HG02759 (cell line): Measurements from ENCODE around the gene SUSD4.

Source experiments
- ATAC-seq: cut with Tn5 transposase; IDR thresholded peaks from one replicate; pipeline ENCODE4 v1.9.1; 2021; ENCODE audit warnings: mild to moderate bottlenecking, moderate library complexity; ENCODE audit not compliant: unreplicated experiment

The SUSD4 gene

GRCh38 chr1:223331301-223331700 is 32.7 kb downstream of the SUSD4 start:
- no peak for ATAC-seq

GRCh38 chr1:223330466-223330865 is 33.5 kb downstream of the SUSD4 start:
- no peak for ATAC-seq

GRCh38 chr1:223329664-223330415 is 34.1 kb downstream of the SUSD4 start:
- ATAC-seq, result no peak

GRCh38 chr1:223329252-223329651 is 34.7 kb downstream of the SUSD4 start:
- no peak for ATAC-seq

GRCh38 chr1:223328566-223328965 is 35.4 kb downstream of the SUSD4 start:
- no peak for ATAC-seq

GRCh38 chr1:223326776-223327175 is 37.2 kb downstream of the SUSD4 start:
- ATAC-seq, result no peak

- no peak for ATAC-seq
These were observed 40.2 kb downstream of the SUSD4 start for GRCh38 chr1:223323491-223324484.

- ATAC-seq, result no peak
These were observed 41.1 kb downstream of the SUSD4 start for GRCh38 chr1:223322868-223323267.

- ATAC-seq, result no peak
These were observed 43.0 kb downstream of the SUSD4 start for GRCh38 chr1:223320959-223321358.

- no peak for ATAC-seq
These were observed 43.9 kb downstream of the SUSD4 start for GRCh38 chr1:223319905-223320580.

- ATAC-seq, result no peak
These were observed 44.6 kb downstream of the SUSD4 start for GRCh38 chr1:223319398-223319797.

GRCh38 chr1:223316082-223316481 is 47.9 kb downstream of the SUSD4 start:
- no peak for ATAC-seq

- ATAC-seq, result no peak
These were observed 48.3 kb downstream of the SUSD4 start for GRCh38 chr1:223315665-223316064.

GRCh38 chr1:223313415-223313754 is 50.6 kb downstream of the SUSD4 start:
- no peak for ATAC-seq

GRCh38 chr1:223312705-223313414 is 51.1 kb downstream of the SUSD4 start:
- ATAC-seq, result no peak

- no peak for ATAC-seq
These were observed 51.7 kb downstream of the SUSD4 start for GRCh38 chr1:223312273-223312672.

- no peak for ATAC-seq
These were observed 52.1 kb downstream of the SUSD4 start for GRCh38 chr1:223311826-223312225.

GRCh38 chr1:223308136-223308535 is 55.8 kb downstream of the SUSD4 start:
- ATAC-seq, result no peak

GRCh38 chr1:223307544-223307943 is 56.4 kb downstream of the SUSD4 start:
- ATAC-seq, result no peak

GRCh38 chr1:223304931-223305330 is 59.0 kb downstream of the SUSD4 start:
- no peak for ATAC-seq

- ATAC-seq, result no peak
These were observed 62.6 kb downstream of the SUSD4 start for GRCh38 chr1:223301371-223301770.
